ENCODE measurements around the gene PFKFB2.

The PFKFB2 gene

DNA sequence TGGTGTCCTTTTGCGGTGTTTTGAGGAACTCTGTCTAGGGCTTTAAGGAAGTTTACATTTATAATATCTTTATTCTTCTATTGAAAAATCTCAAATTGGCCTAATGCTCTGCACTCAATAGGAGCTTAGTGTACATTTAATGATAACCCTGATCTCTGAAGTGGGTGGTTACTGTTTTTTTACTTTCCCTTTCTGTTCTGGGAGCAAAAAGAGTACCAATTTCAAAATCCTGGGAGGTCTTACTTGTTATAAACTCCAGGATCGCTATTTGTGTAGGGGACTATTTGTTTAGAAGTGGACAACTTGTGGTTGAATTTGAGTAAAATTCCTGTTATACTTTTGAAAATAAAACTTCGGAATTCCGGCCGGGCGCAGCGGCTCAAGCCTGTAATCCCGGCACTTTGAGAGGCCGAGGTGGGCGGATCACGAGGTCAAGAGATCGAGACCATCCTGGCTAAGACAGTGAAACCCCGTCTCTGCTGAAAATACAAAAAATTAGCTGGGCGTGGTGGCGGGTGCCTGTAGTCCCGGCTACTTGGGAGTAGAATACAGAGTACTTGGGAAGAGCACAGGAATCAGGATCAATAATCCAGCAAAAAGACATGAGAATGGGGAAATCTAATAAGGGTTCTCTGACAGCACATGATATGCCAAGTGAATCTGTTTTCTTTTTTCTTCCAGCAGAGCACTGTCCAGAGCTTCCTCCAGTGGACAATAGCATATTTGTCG is 36.7 kb downstream of the PFKFB2 start:
- DNase-seq (ENCODE audit: low spot score): no peak

DNA sequence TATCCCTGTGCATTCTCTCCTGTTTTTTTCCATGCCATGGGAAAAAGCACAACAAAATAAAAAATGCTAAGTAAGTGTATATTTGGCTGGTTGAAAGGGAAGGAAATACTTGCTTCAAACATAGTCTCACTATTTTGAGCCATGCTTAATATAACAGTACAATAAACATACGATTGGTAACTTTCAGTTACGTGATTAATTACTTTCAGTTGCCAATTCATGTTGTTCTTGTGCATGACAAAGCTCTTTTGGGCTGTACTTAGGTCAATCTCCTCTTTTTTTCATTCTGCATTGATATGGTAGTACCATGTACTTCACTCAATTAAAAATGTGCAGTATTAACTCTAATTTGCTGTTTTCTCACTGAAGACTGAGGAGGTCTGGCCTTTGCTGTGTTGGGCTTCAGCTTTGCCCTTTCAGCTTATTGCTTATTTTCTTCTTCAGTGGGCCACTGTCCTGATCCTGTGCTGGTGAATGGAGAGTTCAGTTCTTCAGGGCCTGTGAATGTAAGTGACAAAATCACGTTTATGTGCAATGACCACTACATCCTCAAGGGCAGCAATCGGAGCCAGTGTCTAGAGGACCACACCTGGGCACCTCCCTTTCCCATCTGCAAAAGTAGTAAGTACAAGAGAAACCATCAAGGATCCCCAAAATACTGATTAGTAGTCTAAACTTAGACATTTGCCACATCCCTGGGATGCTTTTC is 38.3 kb downstream of the PFKFB2 start:
- no peak for DNase-seq (ENCODE audit: low spot score)

- DNase-seq (ENCODE audit: low spot score): no peak
Measured at GRCh38 chr1:207093944-207094343, 40.9 kb downstream of the PFKFB2 start.

DNA sequence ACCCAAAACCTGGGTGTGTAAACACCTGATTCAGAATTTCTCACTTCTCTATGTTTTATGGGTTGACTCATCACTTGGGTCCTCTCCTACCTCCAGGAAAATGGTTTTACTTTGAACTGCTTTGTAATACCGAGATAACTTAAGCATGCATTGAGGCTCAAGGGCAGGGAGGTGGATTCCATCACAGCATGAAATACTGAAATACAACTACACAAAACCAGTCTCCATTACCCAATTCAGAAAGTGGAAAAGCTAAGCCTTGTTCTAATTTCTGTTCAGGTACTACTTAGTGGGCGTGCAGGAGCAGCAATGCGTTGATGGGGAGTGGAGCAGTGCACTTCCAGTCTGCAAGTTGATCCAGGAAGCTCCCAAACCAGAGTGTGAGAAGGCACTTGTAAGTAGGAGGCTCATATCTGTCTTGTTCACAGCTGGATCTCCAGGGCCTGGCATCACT is 44.8 kb downstream of the PFKFB2 start:
- no peak for DNase-seq (ENCODE audit: low spot score)

GRCh38 chr1:207101720-207102119 is 48.6 kb downstream of the PFKFB2 start:
- no peak for DNase-seq (ENCODE audit: low spot score)

DNA sequence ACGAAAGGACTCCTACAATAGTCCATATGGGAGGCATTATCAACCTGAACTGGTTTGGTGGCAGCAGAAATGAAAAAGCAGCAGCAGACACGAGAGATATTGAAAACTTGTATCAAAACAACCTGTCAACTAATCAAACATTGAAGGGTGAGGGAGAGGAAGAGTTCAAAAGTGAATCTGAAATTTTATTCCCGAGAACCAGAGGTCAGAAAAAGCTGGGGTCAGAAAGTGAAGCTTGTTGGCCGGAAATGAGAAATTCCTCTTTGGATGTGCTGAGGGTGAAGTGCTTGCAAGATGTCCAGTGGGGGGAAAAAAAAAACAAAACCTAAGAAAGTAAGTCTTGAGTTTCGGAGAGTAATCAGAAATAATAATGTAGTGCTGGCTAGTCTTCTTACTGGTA is 49.1 kb downstream of the PFKFB2 start:
- no peak for DNase-seq (ENCODE audit: low spot score)

DNA sequence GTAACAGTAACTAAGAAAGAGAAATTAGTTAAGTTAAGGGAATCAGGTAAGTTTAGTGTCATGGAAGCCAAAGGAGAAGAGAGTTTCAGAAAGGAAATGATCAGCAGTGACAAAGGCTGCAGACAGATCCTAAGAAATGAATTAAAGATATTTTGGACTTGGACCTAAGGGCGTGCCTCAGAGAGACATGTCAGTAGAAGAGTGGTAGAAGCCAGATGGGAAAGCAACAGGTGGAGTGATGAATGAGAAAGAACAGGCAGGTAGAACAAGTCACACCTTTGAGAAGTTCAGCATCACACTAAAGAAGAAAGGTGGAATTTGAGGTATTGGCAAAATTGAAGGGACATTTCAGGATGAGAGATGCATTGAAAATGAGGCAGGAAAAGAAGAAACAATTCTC is 49.6 kb downstream of the PFKFB2 start:
- DNase-seq (ENCODE audit: low spot score): no peak

DNA sequence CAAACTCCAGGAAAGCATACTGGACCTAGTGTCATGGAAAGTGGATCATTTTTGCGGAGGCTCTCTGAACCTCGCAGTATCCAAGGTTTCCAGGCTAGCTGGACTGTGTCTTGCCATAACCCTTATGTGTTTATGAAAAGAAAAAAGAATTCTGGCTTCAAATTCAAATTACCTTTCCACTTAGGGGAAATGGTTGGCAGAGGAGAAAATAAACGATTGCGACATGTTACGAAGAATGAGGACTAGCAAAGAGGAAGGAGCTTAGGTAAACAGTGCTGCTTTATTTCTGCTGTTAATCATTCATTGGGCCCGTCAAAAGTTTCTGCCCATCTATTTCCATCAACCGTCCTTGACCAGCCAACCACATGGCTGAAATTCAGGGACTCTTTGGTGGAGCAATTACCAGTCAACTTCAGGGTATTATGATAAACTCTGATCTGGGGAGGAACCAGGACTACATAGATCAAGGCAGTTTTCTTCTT is 50.9 kb downstream of the PFKFB2 start, which contains the start of gene C4BPA:
C4BPA (plus strand) TSS at position 342 of the 482 bp plus-strand sequence. CDS start 8,793 bp downstream, outside the sequence.
- no peak for DNase-seq (ENCODE audit: low spot score)

DNA sequence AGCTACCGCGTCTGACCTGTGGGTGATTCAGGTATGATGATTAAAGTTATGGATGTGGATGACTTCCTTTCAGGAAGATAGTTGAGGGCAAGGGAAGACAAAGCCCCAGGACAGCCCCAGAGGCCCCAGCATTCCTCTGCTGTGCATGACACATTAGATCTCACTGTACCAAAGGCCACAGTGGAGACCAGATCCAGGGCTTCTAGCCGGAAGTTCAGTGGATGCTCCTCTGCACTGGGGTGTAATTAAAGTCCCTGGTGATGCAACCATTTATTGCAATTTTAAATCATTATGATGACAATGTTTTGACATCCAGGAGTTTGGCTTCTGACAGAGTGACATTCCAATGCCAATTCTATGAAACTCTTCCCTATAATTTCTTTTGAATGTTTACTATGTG is 55.9 kb downstream of the PFKFB2 start:
- DNase-seq (ENCODE audit: low spot score): no peak

DNA sequence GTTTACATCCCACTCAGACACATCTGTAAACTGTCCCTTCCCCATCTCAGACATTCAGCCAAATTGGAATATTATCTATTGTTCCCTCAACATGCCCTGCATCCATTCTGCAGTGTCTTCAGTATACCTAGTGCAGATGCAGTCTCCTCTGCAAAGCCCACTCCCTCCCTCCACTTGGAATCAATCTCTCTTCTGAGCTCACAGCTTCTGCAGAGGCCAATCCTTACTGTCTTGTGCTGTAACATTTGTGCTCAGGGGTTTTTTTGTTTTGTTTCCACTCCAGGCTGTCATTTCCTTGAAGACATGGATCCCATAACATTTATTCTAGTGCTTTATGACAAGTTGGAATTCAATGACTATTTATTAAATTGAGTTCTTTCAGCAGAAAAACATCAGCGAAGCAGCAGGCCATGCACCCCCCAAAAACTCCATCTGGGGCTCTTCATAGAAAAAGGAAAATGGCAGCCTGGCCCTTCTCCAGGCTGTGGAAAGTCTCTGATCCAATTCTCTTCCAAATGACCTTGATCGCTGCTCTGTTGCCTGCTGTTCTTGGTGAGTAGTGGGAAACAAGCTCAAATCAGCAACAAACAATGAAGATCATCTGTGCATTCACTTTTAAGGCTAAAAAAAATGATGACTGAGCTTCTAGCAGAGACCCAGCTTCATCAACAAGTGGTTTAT is 59.7 kb downstream of the PFKFB2 start:
- DNase-seq (ENCODE audit: low spot score): no peak

GRCh38 chr1:207115269-207115668 is 62.2 kb downstream of the PFKFB2 start:
- no peak for DNase-seq (ENCODE audit: low spot score)

DNA sequence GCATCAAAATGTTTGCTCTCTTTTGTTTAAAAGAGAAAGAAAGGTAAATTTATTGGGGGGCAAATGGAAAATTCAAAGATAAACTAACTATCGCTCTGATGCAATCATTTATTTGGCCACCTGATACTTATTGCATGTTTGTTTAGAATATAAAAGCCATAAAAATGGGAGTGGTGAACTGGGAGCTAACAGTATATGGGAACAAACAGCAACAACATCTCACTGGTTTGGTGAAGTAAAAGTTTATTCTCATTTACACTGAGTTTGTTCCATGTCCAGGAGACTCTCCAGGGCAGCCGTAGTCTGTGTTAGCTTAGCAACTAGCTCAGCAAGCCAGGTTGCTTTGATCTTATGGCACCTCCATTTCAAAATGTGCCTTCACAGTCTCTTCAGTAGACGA is 71.3 kb downstream of the PFKFB2 start:
- DNase-seq (ENCODE audit: low spot score): no peak

DNA sequence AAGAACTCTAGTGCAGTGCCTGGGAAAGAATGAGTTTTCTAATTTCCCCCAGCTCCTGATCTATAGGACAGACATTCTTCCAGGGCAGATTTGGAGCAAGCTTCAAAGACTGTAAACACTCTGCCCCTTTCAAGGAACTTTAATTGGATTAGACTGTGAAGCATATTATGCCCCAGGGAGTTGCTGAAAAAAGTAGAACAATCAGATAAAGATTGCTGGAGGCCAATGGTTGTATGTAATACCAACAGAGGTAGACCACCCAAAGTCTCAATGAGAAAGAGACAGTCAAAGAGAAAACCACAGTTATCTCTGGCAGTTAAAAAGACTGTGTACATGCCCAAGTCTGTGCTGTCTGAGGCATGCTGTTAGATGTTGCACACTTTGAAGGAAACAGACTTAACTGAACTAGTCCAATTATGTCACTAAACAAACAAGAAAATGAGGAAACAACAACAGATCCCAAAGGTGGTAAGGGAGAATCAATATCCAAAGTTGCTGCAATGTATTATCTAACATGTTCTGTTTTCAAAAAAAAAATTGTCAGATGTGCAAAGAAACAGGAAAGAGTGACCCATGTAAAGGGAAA is 75.4 kb downstream of the PFKFB2 start:
- DNase-seq (ENCODE audit: low spot score): no peak

GRCh38 chr1:207129053-207129452 is 76.0 kb downstream of the PFKFB2 start:
- DNase-seq (ENCODE audit: low spot score): no peak
